OCI-LY3 (cell line): ENCODE measurements around the gene LTBR.

ENCODE experiments used
- H2AFZ ChIP-seq: fragments of 200-600, 300-600 bp; shearing (Covaris generic); 2 replicates; pipeline ENCODE4 v1.6.0; 2014; ENCODE audit warnings: antibody characterized with exemption, low read depth, low read length
- H3K27ac ChIP-seq: fragments of 200-600, 300-600 bp; sonication (generic); 2 replicates; pipeline ENCODE4 v1.5.1; 2014; ENCODE audit warnings: mild to moderate bottlenecking, low read length, moderate library complexity, mixed read lengths
- H3K27me3 ChIP-seq: fragments of 200-600, 300-600 bp; sonication (generic); 2 replicates; pipeline ENCODE4 v1.6.1; 2014; ENCODE audit warnings: low read depth, low read length, mixed read lengths
- H3K36me3 ChIP-seq: fragments of 200-600, 300-600 bp; sonication (generic); replicated peaks from 2 replicates; pipeline ENCODE3; 2014; ENCODE audit warnings: low read depth, low read length, mixed read lengths
- H3K4me1 ChIP-seq: fragments of 300-600, 200-600 bp; sonication (generic); 2 replicates; pipeline ENCODE4 v1.6.1; 2014; ENCODE audit warnings: low read length, mixed read lengths
- H3K4me2 ChIP-seq: fragments of 200-600, 300-600 bp; sonication (generic); 2 replicates; pipeline ENCODE4 v1.6.1; 2014; ENCODE audit warnings: low read length, mixed read lengths
- H3K4me3 ChIP-seq: fragments of 300-600, 200-600 bp; sonication (generic); 2 replicates; pipeline ENCODE4 v1.5.1; 2014; ENCODE audit warnings: antibody characterized with exemption, mild to moderate bottlenecking, low read length, moderate library complexity
- H3K79me2 ChIP-seq: fragments of 300-600, 200-600 bp; shearing (Covaris generic); 2 replicates; pipeline ENCODE4 v1.6.1; 2014; ENCODE audit warnings: mild to moderate bottlenecking, low read length, mixed read lengths
- H3K9ac ChIP-seq: fragments of 300-600, 200-600 bp; shearing (Covaris generic); 2 replicates; pipeline ENCODE4 v1.6.0; 2014; ENCODE audit warnings: mild to moderate bottlenecking, low read length, moderate library complexity
- H3K9me3 ChIP-seq: fragments of 200-600, 300-600 bp; shearing (Covaris generic); 2 replicates; pipeline ENCODE4 v1.6.1; 2014; ENCODE audit warnings: low read length, mixed read lengths; ENCODE audit not compliant: insufficient read depth
- H4K20me1 ChIP-seq: fragments of 200-600, 300-600 bp; sonication (generic); 2 replicates; pipeline ENCODE4 v1.6.1; 2016; ENCODE audit warnings: low read length, mixed read lengths; ENCODE audit not compliant: insufficient read depth
- EZH2phosphoT487 ChIP-seq: fragments of 200-600 bp; shearing (Covaris generic); IDR thresholded peaks from 2 replicates; pipeline ENCODE4 v1.6.1; 2018; ENCODE audit warnings: antibody characterized with exemption, mixed run types, low read depth
- TF ChIP-seq, protein P1 (sequence below): fragments of 200-600, 300-600 bp; sonication (generic); IDR thresholded peaks from 2 replicates; pipeline ENCODE4 v1.5.1; 2014; ENCODE audit warnings: antibody characterized with exemption, low read length, low read depth

Gene LTBR

DNA sequence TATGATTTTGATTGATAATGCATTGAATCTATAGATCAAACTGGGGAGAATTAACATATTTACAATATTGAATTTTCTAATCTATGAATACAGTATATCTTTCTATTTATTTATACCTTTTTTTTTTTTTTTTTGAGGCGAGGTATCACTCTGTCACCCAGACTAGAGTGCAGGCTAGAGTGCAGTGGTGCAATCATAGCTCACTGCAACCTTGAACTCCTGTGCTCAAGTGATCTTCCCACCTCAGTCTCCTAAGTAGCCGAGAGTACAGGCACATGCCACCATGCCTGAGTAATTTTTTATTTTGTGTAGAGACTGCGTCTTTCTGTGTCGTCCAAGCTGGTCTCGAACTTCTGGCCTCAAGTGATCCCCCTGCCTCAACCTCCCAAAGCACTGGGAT lies 20.4 kb downstream of the LTBR start:
- H4K20me1 ChIP-seq: no peaks in the 10 kb centered on the region

DNA sequence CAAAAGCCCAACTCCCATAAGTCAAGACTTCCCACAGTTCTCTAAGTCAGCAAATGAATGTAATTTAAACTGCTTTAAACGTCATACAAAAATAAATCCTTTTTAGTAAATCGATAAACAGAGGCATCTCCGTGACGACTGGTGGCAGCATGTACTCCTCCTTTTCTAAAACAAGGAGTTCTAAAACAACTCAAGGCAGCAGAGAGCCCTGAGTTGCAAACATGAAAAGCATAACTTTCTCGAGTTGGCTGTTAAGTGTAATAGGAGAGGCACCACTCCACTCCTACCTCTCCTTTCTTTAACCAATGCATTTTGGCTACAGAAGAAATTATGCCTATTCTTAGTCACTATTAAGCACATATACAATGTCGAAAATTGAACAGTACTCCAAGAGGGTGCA lies 22.0 kb downstream of the LTBR start:
- Histone ChIP-seq H2AFZ (no peak overlapping the region), H3K27me3 (peaks cover 7% of the 10 kb centered on the region), H3K4me1 (no peaks in the 10 kb centered on the region), H3K4me3 (no peak overlapping the region), H4K20me1 (no peaks in the 10 kb centered on the region), H3K36me3 (no peaks in the 10 kb centered on the region), H3K4me2 (no peak overlapping the region), H3K9ac (no peak overlapping the region), H3K79me2 (no peaks in the 10 kb centered on the region), H3K9me3 (no peaks in the 10 kb centered on the region), H3K27ac (no peak overlapping the region)
- TF ChIP-seq, protein P1, sequence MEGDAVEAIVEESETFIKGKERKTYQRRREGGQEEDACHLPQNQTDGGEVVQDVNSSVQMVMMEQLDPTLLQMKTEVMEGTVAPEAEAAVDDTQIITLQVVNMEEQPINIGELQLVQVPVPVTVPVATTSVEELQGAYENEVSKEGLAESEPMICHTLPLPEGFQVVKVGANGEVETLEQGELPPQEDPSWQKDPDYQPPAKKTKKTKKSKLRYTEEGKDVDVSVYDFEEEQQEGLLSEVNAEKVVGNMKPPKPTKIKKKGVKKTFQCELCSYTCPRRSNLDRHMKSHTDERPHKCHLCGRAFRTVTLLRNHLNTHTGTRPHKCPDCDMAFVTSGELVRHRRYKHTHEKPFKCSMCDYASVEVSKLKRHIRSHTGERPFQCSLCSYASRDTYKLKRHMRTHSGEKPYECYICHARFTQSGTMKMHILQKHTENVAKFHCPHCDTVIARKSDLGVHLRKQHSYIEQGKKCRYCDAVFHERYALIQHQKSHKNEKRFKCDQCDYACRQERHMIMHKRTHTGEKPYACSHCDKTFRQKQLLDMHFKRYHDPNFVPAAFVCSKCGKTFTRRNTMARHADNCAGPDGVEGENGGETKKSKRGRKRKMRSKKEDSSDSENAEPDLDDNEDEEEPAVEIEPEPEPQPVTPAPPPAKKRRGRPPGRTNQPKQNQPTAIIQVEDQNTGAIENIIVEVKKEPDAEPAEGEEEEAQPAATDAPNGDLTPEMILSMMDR: no peak
- no peak for TF ChIP-seq EZH2phosphoT487

More for the DNA sequence above, 20.4 kb downstream of the LTBR start:
- no peak overlapping the region for H3K4me3 ChIP-seq
- TF ChIP-seq, protein P1: no peak
- TF ChIP-seq EZH2phosphoT487: no peak
- H3K36me3 ChIP-seq: no peaks in the 10 kb centered on the region
- peaks cover 11% of the 10 kb centered on the region for H3K27me3 ChIP-seq
- H3K9ac ChIP-seq: no peak overlapping the region
- no peak overlapping the region for H2AFZ ChIP-seq
- H3K27ac ChIP-seq: no peak overlapping the region
- H3K4me2 ChIP-seq: no peak overlapping the region
- no peaks in the 10 kb centered on the region for H3K79me2 ChIP-seq
- H3K9me3 ChIP-seq: no peaks in the 10 kb centered on the region
- no peaks in the 10 kb centered on the region for H3K4me1 ChIP-seq

- Histone ChIP-seq H2AFZ (no peak overlapping the region), H3K4me1 (no peaks in the 10 kb centered on the region)
Measured at GRCh38 chr12:6407236-6407954, 23.4 kb downstream of the LTBR start.

GRCh38 chr12:6416596-6416995 lies 32.6 kb downstream of the LTBR start:
- Histone ChIP-seq H3K4me2 (no peak overlapping the region), H3K4me3 (no peak overlapping the region), H3K36me3 (no peaks in the 10 kb centered on the region), H3K9ac (no peak overlapping the region), H3K4me1 (0 out of 2 replicates have a peak, but pooled peaks cover 5% of the 10 kb centered on the region), H3K79me2 (no peaks in the 10 kb centered on the region), H2AFZ (no peak overlapping the region), H3K27me3 (peaks cover 13% of the 10 kb centered on the region), H3K27ac (no peak overlapping the region), H4K20me1 (no peaks in the 10 kb centered on the region), H3K9me3 (no peaks in the 10 kb centered on the region)
- TF ChIP-seq, protein P1: no peak
- TF ChIP-seq EZH2phosphoT487: no peak

More at GRCh38 chr12:6407236-6407954, 23.4 kb downstream of the LTBR start:
- Histone ChIP-seq H3K27ac (no peak overlapping the region), H3K4me2 (no peak overlapping the region), H4K20me1 (no peaks in the 10 kb centered on the region), H3K27me3 (peaks cover 7% of the 10 kb centered on the region), H3K4me3 (no peak overlapping the region), H3K9me3 (no peaks in the 10 kb centered on the region), H3K9ac (no peak overlapping the region), H3K36me3 (no peaks in the 10 kb centered on the region), H3K79me2 (no peaks in the 10 kb centered on the region)
- TF ChIP-seq EZH2phosphoT487: no peak
- TF ChIP-seq, protein P1: no peak
